HG03025 (cell line): ENCODE results near the gene ALS2CL.

Experiments used
- ATAC-seq: cut with Tn5 transposase; IDR thresholded peaks from one replicate; pipeline ENCODE4 v1.9.1; 2021; ENCODE audit warnings: mild to moderate bottlenecking, moderate library complexity; ENCODE audit not compliant: unreplicated experiment, low FRiP score

ALS2CL gene

GRCh38 chr3:46716461-46717441 lies 23.3 kb upstream of the ALS2CL start:
- no peak for ATAC-seq

GRCh38 chr3:46715507-46716175 lies 22.2 kb upstream of the ALS2CL start:
- ATAC-seq, result no peak

DNA sequence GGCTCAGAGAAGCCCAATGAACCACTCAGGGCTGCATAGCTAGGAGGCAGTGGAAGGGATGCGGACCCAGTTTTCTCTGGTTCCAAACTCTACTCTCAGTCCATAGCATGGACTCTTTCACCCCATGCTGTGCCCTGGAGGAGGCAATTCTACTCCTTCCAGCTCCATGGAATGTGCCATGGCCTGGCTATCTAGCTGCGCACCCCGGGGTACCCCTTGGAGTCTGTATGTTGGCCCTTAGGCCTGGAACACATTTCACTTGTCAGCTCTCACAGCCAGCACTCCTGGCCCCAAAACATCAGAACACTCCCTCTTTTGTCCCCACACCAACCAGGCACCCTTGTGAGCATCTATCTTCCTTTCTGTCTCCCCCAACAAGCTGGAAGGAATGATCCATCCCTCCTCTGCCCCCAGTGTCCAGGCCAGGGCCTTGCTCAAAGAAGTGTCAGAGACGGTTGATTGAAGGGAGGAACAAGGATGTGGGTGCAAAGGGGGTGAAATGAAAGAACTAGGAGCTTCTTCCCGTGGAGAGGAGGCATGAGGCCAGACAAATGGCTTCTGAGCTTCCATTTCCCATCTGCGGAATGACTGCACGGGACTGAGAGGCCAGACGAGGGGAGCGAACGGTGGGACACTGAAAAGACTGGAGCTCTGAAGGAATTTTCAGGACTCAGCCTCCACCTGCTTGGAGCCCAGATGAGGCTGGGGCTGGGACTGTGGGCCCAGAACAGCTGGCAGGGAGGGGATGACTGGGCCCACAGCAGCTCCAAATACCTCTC lies 21.4 kb upstream of the ALS2CL start:
- ATAC-seq, result no peak

- no peak for ATAC-seq
These were observed 20.5 kb upstream of the ALS2CL start for GRCh38 chr3:46713898-46714552.

- ATAC-seq, result no peak
These were observed 19.8 kb upstream of the ALS2CL start for GRCh38 chr3:46713050-46713897.

- ATAC-seq, result no peak
These were observed 18.9 kb upstream of the ALS2CL start for GRCh38 chr3:46712191-46713049.

DNA sequence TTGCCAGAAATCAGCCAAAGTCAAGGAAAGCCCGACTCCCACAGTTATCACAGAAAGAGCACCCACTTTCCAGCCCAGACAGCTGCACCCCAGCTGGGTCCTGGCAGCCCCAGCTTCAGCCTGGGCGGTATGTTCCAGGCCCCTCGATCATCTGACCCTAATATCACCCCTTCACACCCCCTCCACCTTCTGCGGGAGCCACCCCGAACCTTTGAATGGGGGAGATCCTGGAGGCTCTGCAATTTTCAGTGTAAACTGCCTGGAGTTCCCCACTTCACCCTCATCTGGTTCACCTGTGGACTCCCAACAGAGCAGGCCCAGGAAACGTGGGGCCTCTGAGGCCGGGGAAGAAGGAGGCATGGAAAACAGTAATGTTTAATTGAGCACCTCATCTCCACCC lies 18.3 kb upstream of the ALS2CL start:
- ATAC-seq, result no peak

- ATAC-seq, result no peak
These were observed 17.8 kb upstream of the ALS2CL start for GRCh38 chr3:46711305-46711704.

DNA sequence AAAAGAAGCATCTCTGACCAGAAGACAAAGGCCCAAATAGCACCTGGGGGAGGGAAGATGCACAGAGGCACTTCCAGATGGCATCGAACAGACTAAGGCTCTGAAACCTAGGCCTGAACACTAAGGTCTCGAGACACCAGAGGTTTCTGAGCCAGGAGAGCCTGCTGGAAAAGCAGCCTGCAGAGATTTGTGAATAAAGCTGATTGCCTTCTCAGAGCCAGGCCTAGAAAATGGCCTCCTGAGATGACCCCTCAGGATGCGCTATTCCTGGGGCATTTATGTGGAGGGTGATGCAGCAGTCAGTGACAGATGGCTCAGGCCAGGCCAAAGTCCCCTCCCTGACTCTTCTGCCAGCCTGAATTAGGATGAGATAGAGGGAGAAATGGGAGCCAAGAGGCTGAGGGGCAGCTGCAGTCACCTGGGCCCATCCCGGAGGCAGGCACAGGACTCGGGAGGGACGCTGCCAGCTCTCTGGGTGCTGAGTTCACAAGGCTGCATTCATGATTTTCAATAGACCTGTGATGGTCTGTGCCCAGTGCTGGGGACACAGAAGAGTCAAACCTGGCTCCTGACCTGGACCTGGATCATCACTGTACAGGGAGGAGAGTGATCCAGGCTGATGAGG lies 17.3 kb upstream of the ALS2CL start:
- ATAC-seq, result no peak

GRCh38 chr3:46710229-46710628 lies 16.8 kb upstream of the ALS2CL start:
- no peak for ATAC-seq

GRCh38 chr3:46709721-46710120 lies 16.2 kb upstream of the ALS2CL start:
- ATAC-seq, result no peak

GRCh38 chr3:46709157-46709654 lies 15.7 kb upstream of the ALS2CL start:
- no peak for ATAC-seq

- no peak for ATAC-seq
These were observed 15.1 kb upstream of the ALS2CL start for GRCh38 chr3:46708401-46709156.

GRCh38 chr3:46707601-46708011 lies 14.1 kb upstream of the ALS2CL start:
- no peak for ATAC-seq

GRCh38 chr3:46706771-46707582 lies 13.5 kb upstream of the ALS2CL start:
- no peak for ATAC-seq

DNA sequence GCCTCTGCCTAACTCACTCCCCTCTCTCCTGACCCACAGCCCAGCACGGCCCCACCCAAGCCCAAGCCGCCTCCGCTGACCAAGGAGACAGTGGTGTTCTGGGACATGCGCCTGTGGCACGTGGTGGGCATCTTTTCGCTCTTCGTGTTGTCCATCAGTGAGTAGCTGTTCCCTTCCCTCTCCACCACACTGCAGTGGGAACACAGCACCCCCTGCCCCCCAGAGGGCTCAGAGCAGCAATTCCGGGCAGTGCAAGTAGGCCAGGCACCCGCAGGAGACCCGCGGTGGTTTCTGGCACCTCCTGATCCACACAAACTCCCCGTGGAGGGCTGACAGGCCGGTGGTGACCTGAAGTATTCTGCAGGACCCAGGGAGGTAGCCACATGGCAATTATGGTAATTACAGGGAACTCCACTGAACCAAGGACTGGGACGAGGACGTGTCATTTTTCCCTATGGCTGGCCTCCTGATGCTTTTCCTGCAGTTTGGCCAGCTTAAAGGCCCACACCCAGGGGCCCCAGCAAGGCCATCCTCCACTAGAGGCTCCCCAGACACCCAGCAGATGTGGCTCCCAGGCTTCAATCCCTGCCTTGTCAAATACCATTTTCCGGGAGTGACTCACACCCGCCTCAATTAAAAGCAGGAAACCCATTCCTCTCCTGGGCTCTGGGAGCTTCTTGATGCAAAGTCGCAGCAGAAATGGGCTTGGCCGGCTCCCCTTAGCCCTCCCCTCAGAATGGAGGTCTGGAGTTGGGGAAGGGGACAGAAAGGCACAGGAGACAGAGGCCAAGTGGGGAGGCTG lies 12.5 kb upstream of the ALS2CL start:
- ATAC-seq, result no peak
